HG03342 (cell line): ENCODE data around the gene CDH2.

ENCODE experiments used
- ATAC-seq: cut with Tn5 transposase; IDR thresholded peaks from one replicate; pipeline ENCODE4 v1.9.1; 2021; ENCODE audit warnings: mild to moderate bottlenecking, moderate library complexity; ENCODE audit not compliant: unreplicated experiment

Gene CDH2

DNA sequence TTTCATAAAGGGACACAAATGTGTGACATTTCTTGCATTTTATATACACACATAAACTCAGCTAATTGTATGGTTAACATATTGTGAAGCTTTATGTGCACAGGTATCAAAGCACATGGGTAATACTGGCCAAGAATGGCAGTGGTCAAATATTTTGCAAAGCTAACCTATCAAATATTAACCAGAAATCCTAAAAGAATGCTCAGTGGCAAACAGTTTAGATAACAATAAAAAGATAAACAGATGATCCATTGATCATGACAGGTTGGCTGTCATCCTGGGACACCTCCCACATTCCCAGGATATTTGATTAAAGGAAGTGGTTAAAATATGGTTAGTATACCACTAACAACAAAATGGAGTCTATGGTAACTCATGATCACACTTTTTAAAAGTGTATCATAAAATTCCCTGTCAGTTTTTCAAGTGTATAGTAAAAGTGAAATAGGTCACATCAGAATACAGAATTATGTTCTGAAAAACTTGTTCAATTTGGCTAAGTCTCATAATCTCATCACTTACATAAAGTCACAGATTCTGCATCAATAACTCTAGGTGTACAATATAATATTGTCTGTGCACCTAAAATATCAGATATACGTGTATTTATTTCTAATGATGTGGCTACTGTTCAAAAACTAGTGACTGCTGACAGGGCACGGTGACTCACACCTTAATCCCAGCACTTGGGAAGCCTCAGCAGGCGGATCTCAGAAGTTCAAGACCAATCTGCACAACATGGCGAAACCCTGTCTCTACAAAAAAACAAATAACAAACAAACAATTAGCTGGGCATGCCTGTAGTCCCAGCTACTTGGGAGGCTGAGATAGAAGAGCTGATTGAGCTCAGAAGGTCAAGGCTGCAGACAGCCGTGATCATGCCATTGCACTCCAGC, 48.9 kb downstream of the CDH2 start:
- ATAC-seq: no peak

DNA sequence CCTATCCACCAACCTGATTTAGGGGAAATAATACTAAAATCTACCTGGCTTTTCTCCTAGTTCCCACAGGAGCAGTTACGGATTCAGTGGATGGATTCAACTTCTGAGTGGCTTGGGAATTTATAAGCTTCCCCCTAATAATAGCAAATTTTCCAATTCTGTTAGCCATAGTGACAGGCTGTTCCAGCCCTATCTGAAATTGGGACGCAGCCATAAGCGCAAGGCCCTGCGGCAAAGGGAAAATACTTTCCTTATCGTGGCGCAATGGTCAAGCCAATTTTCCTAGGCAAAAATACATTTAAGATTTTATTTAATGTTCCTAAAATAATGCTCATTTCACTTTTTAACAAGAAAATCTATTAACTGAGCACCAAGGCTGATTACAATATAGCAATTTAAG, 49.7 kb downstream of the CDH2 start:
- no peak for ATAC-seq

DNA sequence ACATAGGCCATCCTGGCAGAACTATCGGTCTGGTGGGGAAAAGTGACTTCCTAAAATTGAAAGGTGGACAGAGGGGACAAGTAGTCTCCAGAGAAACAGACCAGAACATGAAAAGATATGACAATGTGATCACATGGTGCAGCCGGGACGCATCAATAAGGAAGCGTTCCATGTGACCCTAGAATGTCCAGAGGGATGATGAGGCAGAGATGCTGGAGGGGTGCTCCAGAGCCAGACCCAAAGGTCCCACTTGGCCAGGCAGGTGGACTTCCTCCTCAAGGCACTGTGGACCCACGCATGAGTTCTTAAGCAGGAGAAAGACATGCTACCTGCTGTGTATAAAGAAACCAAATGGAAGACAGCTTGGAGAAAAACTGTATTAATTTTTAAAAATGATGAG, 50.2 kb downstream of the CDH2 start:
- ATAC-seq: no peak

DNA sequence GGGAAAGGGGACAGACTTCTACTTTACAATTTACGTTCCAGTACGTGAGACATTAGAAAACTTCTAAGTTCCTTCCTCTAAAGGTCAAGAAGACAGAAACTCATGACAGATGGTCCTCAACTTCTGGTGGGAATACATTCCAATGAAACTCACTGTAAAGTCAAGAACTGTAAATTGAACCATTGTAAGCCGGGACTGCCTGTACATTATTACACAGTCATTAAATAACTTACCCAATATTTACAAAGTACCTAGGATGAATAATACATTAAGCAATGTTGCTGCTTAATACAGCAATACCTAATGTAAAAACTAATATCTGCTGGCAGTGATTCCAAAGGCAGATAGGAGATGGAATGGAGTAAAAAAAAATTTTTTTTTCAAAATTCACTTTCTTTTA, 51.9 kb downstream of the CDH2 start:
- ATAC-seq: no peak

DNA sequence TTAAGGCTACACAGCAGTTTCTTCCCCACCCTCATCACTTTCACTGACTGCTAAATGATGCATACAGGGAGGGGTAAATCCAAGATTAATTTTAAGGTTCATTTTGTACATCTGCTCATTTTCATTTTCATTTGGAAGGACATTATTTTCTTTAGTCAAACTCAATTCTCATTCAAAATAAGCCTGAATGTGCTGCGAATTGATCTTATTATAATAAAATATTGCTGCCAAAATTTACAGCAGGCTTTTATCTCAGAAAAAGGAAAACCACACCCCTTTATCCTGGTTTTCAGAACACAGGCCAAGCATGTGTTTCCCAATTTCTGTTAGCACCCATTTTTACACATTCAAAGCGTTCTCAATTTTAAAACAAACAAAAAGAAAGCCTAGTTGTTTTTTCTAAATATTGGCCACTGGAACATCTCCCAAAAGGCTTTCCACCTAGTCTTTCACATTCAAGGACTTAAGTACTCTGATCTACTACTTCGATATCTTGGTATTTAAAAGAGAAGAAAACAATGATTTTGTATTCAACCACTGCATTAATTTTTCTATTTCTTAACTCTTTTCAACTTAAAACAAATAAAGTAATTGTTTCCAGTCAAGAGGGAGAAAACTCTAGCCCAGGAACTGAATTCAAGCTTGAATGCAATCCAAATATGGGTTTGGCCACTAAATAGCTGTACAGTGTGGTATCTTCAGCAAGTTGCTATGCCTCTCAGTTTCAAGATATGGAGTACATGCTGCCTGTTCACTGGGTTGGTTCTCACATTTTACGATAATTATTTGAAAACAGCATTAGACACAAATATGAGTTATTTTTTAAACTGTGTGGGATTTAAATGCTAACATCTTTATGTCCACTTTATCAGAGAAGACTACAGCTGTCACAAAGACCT, 52.5 kb downstream of the CDH2 start:
- ATAC-seq: no peak

DNA sequence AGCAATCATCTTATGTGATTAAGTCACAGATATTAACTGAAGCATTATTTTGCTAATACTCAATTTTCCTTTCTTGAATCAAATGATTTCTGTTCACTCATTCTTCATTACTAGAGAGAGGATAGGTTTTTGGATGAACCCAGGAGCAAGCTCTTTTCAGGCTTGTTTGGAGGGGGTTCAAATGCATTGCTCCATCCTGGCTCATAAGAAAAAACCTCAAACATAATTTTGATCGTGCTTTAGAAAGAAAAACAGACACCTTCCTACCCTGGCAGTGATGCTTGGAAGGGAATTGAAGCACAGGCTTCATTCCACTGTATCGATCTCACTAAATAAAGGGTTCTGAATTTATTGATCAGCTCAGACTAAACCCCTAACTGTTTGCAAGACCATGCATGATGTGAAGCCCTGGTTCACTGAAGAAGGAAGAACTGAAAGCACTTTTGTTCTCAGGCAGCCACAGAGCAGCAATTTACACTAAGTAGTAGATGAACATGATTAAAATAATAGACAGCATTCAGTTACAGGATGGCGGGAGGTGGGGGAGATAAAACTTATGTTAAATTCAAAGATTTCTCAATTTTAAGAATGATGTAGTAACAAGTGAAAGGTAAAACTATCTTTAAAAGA, 53.4 kb downstream of the CDH2 start:
- ATAC-seq: no peak

DNA sequence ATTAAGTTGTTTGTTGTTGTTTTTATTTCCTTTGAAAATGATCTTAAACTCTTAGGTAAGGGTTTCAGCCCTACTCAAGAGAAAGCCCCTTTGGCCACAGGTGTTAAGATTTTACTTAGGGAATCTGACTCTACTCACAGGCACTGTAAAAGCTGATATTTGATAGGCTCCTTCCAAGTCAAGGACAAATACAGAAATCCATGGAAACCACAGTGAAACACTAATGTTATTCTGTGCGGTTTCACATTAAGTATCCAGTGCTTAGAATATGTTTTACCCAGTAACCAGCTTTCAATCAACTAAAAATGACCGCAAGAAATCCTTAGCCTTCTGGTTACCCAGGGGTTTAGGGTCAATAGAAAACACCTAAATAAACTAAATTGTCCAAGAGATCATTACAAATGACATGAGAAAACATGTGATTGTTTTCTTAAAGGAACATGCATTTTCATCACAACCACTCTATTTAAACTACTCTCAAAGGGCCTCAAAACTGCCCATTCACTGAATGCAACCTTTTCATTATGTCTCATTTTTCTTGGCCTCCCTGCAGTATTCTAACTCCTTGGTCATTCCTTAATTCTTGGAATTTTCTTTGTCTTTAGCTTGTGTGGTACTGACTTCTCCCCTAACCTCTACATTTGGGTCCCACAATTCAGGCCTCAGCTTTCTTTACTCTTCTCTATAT, 56.0 kb downstream of the CDH2 start:
- ATAC-seq: no peak

DNA sequence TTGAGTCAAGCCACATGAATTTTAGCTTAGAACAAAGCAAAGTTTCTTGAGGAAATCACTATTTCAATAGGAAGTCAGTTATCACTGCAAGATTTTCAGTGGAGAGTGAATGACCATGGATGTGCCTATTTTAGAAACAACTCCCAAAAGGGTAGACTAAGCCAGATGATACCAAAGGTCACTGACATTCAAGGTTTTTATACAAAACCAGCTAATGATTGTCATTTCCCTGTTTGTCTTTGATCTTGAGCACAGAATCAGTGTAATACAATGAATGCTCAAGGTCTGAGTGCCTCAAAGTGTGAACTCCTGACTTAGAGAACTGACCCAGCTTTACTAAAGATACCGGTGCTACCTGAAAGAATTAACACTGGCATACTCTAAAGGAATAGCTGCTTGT, 60.5 kb downstream of the CDH2 start:
- no peak for ATAC-seq

DNA sequence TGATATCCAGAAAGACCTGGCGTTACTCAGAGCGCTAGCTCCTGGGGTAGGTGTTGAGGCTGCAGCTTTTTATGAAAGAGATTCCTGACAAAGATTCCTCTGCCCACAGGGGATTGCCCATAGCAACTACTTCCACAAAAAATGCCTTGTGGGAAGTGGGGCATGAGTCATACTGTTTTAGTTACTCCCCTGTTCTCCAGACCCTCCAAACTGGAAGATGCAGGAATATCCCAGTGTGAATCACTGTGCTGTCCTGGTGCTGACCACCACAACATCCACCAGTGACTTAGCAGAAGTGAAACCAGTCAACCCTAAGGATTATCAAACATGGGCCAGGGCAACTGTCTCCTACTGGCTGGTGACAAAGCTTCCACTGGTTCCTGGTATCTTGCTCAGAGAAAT, 61.8 kb downstream of the CDH2 start:
- ATAC-seq: no peak

DNA sequence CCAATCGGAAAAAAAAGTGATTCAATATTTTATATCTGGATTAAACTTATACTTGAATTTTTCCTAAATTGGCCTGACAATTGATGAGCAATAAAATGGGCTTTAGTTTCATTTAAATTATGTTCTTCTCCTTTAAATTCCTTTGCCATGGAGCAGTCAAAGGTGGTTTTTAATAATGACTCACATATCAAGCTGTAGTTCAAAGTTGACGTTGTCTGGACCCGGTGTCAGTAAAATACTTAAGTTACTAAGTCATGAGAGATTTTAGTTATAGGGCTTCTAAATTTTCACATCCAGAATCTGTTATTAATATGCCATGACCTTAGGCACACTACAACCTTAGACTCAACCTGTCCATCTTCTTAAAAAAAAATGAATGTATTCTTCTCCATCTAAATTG, 62.5 kb downstream of the CDH2 start:
- ATAC-seq: no peak

DNA sequence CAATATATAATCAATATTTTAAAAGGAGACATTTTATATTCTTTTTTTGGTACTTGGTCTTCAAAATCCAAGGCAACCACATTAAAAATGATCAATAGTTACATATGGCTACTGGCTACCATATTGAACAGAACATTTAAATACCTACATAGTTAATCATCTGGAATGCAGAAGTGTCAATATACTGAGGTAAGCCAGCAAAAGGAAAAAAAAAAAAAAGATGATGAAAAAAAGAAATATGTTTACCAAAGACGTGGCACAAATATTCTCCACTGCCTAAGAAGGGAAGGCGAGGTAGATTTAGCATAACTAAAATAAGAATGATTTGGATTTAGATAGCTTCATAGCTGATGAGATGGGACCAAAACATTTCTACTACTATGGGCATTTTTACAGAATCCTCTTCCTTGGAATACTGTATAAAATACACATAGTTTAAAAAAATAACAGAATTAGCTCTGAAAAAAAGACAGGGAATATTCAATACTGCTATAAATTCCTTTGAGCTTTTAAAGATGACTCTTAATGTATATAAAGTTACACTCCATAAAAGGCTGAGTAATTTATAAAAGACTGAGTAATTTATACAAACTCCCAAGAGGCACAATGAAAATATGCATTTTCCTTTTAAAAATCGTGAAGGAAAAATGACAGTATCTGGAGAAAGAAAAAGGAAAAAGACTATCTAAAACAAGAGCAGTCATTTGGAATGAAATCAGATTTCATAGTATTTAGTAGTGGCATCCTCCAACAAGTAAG, 63.5 kb downstream of the CDH2 start:
- ATAC-seq: no peak

DNA sequence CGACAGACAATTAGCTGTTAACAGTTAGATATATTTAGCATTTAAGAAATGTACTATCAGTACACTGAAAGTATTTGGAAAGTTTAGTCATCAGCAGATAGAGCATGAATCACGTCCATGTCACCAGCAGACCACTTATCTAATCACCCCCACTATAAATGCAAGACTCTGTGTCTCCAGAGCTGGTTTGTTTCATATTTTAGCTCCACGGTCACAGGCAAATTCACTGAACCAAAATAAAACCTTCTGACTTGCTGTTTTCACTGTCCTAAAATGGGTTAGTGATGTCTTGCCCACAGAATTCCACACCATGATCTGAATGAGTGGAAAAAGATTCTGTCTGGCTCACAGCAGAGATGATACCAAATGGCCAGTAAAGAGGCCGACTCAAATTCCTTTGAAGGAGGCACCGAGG, 64.9 kb downstream of the CDH2 start:
- no peak for ATAC-seq

DNA sequence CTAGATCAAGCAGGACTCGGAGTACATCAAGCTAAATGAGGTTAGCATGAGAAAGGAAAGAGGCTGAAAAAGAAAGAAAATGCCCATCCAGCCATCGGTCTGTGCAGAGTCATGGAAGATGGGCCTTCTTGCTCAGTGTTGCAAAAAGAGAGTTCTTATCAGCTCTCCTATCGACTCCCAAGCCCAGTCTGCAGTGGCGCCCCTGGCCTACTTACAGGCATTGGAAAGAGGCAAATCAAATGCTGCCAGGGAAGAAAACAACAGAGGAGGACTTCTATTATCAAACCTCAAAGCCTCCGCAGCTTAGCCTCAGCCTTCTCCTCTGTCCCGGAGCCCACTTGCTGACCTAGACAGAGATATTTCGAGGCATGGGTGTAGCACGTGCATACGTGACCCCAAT, 66.0 kb downstream of the CDH2 start:
- no peak for ATAC-seq

DNA sequence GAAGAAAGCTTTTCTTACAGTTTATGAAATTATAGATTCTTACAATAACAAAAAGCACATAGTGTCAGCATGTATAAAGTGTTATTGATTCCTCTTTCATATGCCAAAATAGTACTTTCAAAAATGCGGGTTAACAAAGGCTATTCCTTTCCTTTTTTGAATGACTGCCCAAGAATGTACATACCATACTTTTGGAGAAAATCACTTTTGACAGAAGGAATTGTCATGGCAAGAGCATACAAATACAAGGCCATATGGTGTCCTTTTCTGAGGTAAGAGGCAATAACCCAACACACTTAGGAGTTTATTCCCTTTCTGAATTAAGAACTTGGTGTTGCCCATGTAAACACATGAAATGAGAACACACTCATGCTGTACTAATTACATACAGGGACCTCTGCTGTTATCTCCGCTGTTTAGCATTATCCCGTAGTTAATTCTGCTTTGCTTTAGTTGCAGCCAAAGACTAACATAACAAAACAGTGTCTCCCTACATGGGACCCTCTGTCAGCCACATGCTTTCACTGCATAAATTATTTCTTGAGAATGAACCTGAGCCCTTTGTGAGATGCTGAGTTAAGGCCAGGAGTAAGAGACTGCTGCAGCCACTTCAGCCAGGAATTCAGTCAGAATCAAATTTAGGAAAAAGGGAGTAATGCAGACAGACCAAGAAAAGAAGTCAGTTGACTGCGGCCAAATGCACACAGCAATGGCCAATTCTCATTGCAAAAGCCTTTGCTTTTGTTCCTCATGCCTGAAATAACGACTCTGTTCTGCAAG, 67.0 kb downstream of the CDH2 start:
- ATAC-seq: no peak

DNA sequence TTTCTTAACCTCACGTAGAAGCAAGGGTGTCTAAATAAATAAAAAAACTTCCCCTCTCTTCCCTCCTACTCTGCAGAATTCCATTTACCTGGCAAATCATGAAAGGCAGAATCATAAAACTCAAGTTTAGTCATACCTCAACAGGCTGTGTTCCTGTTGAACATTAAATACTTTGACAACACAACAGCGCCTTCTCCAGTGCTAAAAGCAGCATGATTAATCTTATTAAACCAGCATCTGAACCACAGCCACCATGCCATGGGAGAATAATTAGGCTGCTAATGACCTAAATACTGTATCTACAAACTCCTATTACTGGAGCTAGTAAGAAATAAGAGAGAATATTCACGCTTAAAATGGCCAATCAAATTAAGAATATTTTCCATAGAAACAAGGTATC, 68.1 kb downstream of the CDH2 start:
- no peak for ATAC-seq

DNA sequence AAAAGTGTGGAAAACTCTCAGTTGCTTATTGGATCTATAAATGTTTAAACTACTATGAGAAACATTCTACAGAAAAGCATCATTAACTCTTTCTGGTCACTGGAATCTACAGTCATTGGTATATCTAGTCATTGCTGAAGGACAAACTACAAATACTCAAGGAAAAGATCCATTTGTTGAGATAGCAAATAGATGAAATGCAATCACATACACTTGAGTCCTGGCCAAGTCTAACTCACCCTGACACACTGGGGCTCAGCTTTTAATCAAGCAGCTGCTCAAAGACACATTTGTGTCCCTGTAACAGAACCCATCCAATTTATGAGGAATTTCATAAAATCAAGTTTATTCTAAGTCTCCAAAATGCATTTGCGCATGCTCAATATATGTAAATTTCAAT, 68.7 kb downstream of the CDH2 start:
- ATAC-seq: no peak

DNA sequence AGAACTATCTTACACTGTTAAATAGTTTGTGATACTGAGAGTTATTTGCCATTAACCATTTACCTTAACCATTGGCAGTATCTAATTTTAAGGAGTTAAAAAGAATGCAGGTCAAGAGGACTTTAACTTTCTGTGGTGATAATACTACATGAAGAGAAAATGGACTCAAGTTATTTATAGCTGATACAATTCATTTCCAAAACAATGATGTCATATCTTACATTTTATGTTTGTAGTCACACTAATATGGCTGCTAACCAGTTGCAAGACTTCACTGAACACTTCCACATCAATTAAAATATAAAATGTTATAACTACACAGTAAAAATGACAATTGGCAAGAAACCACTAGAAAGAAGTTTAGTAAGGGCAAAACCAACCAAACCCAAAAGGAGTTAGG, 77.7 kb downstream of the CDH2 start:
- no peak for ATAC-seq

DNA sequence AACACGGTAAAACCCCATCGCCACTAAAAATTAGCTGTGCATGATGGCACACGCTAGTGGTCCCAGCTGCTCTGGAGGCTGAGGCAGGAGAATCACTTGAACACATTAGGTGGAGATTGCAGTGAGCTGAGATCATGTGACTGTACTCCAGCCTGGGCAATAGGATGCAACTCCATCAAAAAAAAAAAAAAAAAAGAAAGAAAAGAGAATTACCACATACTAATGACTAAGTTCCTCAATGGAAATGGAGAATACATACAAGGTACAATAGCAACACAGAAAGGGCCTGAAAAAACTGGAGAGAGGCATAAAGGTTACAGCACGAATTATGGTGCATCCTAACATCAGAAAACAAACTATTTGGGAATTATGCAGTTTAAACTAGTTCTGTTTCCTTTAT, 81.3 kb downstream of the CDH2 start:
- no peak for ATAC-seq

DNA sequence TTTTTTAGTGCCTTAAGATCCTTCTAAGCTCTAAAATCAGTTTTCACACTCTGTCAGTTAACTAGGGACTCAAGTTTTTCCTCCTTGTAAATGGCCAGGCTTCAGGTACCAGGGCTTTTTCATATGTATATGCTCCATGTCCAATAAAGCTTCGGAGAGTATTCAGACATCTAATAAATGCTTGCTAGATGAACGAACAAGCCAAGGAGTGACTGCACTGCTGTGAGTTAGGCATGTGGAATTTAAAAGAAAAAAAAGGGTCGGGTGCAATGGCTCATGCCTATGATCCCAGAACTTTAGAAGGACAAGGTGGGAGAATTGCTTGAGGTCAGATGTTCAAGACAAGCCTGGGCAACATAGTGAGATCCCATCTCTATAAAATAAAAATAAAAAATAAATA, 81.9 kb downstream of the CDH2 start:
- ATAC-seq: no peak

DNA sequence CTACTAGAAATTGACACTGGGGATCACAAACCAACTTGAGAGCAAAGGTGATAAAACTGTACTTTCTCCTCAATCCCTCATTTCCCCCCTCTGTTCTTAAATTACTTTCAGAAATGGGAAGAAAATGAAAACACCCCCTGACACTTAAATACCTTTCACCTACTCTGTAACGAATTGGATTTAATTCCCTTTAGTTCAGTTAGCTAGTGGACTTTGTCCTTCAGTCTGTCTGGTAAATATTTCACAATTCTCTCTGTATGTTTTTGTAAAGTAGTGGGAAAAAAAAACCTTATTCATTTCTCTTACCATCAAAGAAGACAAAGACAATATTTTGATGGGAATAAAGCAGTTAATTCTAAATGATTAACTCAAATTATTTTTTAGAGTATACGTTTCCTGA, 85.7 kb downstream of the CDH2 start:
- ATAC-seq: no peak
